ENCODE results near the gene ACOXL. TPM values are rescaled to one million over a fixed set of nuclear protein-coding genes. Genes with fewer than 3 reads are reported as not detected.
A peak's percentile ranks its signal among the peaks of the same experiment; 100 is the strongest.

ACOXL gene
- total RNA-seq, 1 donor from 2014 or later, result not detected

- DNase-seq, result peak; percentile 14
Measured at GRCh38 chr2:110755491-110756078, 23.2 kb downstream of the ACOXL start.

GRCh38 chr2:110759411-110759810 is 27.0 kb downstream of the ACOXL start:
- DNase-seq, result no peak

- no peak for DNase-seq
Measured at GRCh38 chr2:110764931-110765330, 32.6 kb downstream of the ACOXL start.

- DNase-seq, result no peak
Measured at GRCh38 chr2:110766291-110766690, 33.9 kb downstream of the ACOXL start.

- peak; percentile 42 for DNase-seq
Measured at GRCh38 chr2:110768591-110768990, 36.2 kb downstream of the ACOXL start.

GRCh38 chr2:110770404-110770958 is 38.1 kb downstream of the ACOXL start:
- DNase-seq, result peak; percentile 84

GRCh38 chr2:110770959-110771431 is 38.6 kb downstream of the ACOXL start:
- peak; percentile 92 for DNase-seq

GRCh38 chr2:110771547-110772382 is 39.4 kb downstream of the ACOXL start:
- DNase-seq, result peak; percentile 72

- no peak for DNase-seq
Measured at GRCh38 chr2:110772383-110772755, 40.0 kb downstream of the ACOXL start.

GRCh38 chr2:110773401-110773921 is 41.1 kb downstream of the ACOXL start:
- peak; percentile 86 for DNase-seq

- no peak for DNase-seq
Measured at GRCh38 chr2:110774701-110775100, 42.3 kb downstream of the ACOXL start.

GRCh38 chr2:110777531-110778311 is 45.3 kb downstream of the ACOXL start:
- no peak for DNase-seq

GRCh38 chr2:110780461-110780860 is 48.1 kb downstream of the ACOXL start:
- DNase-seq, result no peak

GRCh38 chr2:110783196-110783873 is 51.0 kb downstream of the ACOXL start:
- DNase-seq, result no peak

GRCh38 chr2:110784047-110784631 is 51.8 kb downstream of the ACOXL start:
- no peak for DNase-seq

GRCh38 chr2:110785439-110785838 is 53.1 kb downstream of the ACOXL start:
- no peak for DNase-seq

GRCh38 chr2:110788976-110789375 is 56.6 kb downstream of the ACOXL start:
- no peak for DNase-seq

GRCh38 chr2:110789706-110790105 is 57.3 kb downstream of the ACOXL start:
- no peak for DNase-seq

- no peak for DNase-seq
Measured at GRCh38 chr2:110790907-110791306, 58.5 kb downstream of the ACOXL start.

GRCh38 chr2:110791435-110791834 is 59.1 kb downstream of the ACOXL start:
- no peak for DNase-seq

GRCh38 chr2:110793034-110793433 is 60.7 kb downstream of the ACOXL start:
- no peak for DNase-seq

All from tongue (tissue), 2 donors.